ENCODE measurements around the gene PRICKLE1. TPM values are rescaled to one million over a fixed set of nuclear protein-coding genes. Genes with fewer than 3 reads are reported as not detected.

Gene PRICKLE1
- total RNA-seq, 2 experiments from 2014 or later, result 0.19 TPM; not detected in 1

- DNase-seq (ENCODE audit: low spot score), result no peak
- H3K27ac ChIP-seq (ENCODE audit: low read depth, low read length, poor library complexity, severe bottlenecking), result no peak overlapping the region
- intact Hi-C loops (cut with micrococcal nuclease; ENCODE audit: unreplicated experiment), result no loop called here
- no peaks in the 10 kb centered on the region for H3K36me3 ChIP-seq (ENCODE audit: insufficient read depth, low read length)
- no TSS peak for BruUV-seq (replicated peaks)
- no peaks in the 10 kb centered on the region for H3K9me3 ChIP-seq (ENCODE audit: low read length)
- POLR2A ChIA-PET, result interaction anchor here (0.6 kb wide), 1 partner anchor 8 kb away, joined by 3 read pairs; no protein-coding TSS in a partner anchor
- TF ChIP-seq EZH2phosphoT487 (IDR thresholded peaks at IDR 0.05; ENCODE audit: borderline replicate concordance, low read depth, low read length) (no peak), CTCF (conservative IDR thresholded peaks at IDR 0.05; ENCODE audit: low read length) (no peak)
- CTCF ChIA-PET (ENCODE audit: unreplicated experiment), result interaction anchor here (0.6 kb wide), 1 partner anchor 63 kb away, joined by 3 read pairs; no protein-coding TSS in a partner anchor
- H3K4me3 ChIP-seq (ENCODE audit: low read depth, low read length, poor library complexity, severe bottlenecking), result no peak overlapping the region
- H3K79me2 ChIP-seq (ENCODE audit: insufficient read depth, low read depth, low read length), result no peaks in the 10 kb centered on the region
- no peaks in the 10 kb centered on the region for H4K20me1 ChIP-seq (ENCODE audit: insufficient read depth, low read length)
- H3K9me2 ChIP-seq (ENCODE audit: insufficient read depth, low read length), result no peaks in the 10 kb centered on the region
- no peaks in the 10 kb centered on the region for H3K4me1 ChIP-seq (ENCODE audit: insufficient read depth, low read length, poor library complexity, severe bottlenecking)
- no peak overlapping the region for H3K4me2 ChIP-seq (ENCODE audit: low read length)
- H2AFZ ChIP-seq (ENCODE audit: low read length), result no peak overlapping the region
Observed at GRCh38 chr12:42625611-42626010, 36.1 kb upstream of the PRICKLE1 start.

- POLR2A ChIA-PET, result interaction anchor here (0.7 kb wide), 1 partner anchor 8 kb away, joined by 3 read pairs; no protein-coding TSS in a partner anchor
- Histone ChIP-seq H3K36me3 (ENCODE audit: insufficient read depth, low read length) (no peaks in the 10 kb centered on the region), H3K4me1 (ENCODE audit: insufficient read depth, low read length, poor library complexity, severe bottlenecking) (no peaks in the 10 kb centered on the region), H3K79me2 (ENCODE audit: insufficient read depth, low read depth, low read length) (no peaks in the 10 kb centered on the region), H4K20me1 (ENCODE audit: insufficient read depth, low read length) (no peaks in the 10 kb centered on the region), H3K4me3 (ENCODE audit: low read depth, low read length, poor library complexity, severe bottlenecking) (no peak overlapping the region), H2AFZ (ENCODE audit: low read length) (no peak overlapping the region), H3K9me2 (ENCODE audit: insufficient read depth, low read length) (no peaks in the 10 kb centered on the region), H3K9me3 (ENCODE audit: low read length) (no peaks in the 10 kb centered on the region; the same call in 1 of the 2 replicates), H3K27ac (ENCODE audit: low read depth, low read length, poor library complexity, severe bottlenecking) (no peak overlapping the region), H3K4me2 (ENCODE audit: low read length) (no peak overlapping the region)
- no TSS peak for BruUV-seq (replicated peaks)
- CTCF ChIA-PET (ENCODE audit: unreplicated experiment), result no interaction called here
- intact Hi-C loops (cut with micrococcal nuclease; ENCODE audit: unreplicated experiment), result no loop called here
- no peak for DNase-seq (ENCODE audit: low spot score)
- TF ChIP-seq EZH2phosphoT487 (IDR thresholded peaks at IDR 0.05; ENCODE audit: borderline replicate concordance, low read depth, low read length), result no peak
- no peak for TF ChIP-seq CTCF (conservative IDR thresholded peaks at IDR 0.05; ENCODE audit: low read length)
Observed at GRCh38 chr12:42617622-42618021, 28.1 kb upstream of the PRICKLE1 start.

- no peaks in the 10 kb centered on the region for H3K9me2 ChIP-seq (ENCODE audit: insufficient read depth, low read length)
- no peak overlapping the region for H3K4me2 ChIP-seq (ENCODE audit: low read length)
- ChIA-PET POLR2A (interaction anchor here (1.1 kb wide), 1 partner anchor 10 kb away, joined by 3 read pairs; no protein-coding TSS in a partner anchor), CTCF (ENCODE audit: unreplicated experiment) (no interaction called here)
- H4K20me1 ChIP-seq (ENCODE audit: insufficient read depth, low read length), result no peaks in the 10 kb centered on the region
- H3K36me3 ChIP-seq (ENCODE audit: insufficient read depth, low read length), result no peaks in the 10 kb centered on the region
- intact Hi-C loops (cut with micrococcal nuclease; ENCODE audit: unreplicated experiment), result no loop called here
- BruUV-seq (replicated peaks), result no TSS peak
- TF ChIP-seq EZH2phosphoT487 (IDR thresholded peaks at IDR 0.05; ENCODE audit: borderline replicate concordance, low read depth, low read length) (no peak), CTCF (conservative IDR thresholded peaks at IDR 0.05; ENCODE audit: low read length) (no peak)
- H3K4me1 ChIP-seq (ENCODE audit: insufficient read depth, low read length, poor library complexity, severe bottlenecking), result no peaks in the 10 kb centered on the region
- H3K27ac ChIP-seq (ENCODE audit: low read depth, low read length, poor library complexity, severe bottlenecking), result no peak overlapping the region
- no peaks in the 10 kb centered on the region; the same call in 1 of the 2 replicates for H3K9me3 ChIP-seq (ENCODE audit: low read length)
- DNase-seq (ENCODE audit: low spot score), result no peak
- no peak overlapping the region for H2AFZ ChIP-seq (ENCODE audit: low read length)
- H3K4me3 ChIP-seq (ENCODE audit: low read depth, low read length, poor library complexity, severe bottlenecking), result no peak overlapping the region
- no peaks in the 10 kb centered on the region for H3K79me2 ChIP-seq (ENCODE audit: insufficient read depth, low read depth, low read length)
Observed at GRCh38 chr12:42615006-42615405, 25.5 kb upstream of the PRICKLE1 start.
